ENCODE measurements around the gene SCYGR7.

SCYGR7 gene, protein sequence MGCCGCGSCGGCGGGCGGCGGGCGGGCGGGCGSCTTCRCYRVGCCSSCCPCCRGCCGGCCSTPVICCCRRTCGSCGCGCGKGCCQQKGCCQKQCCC

GRCh38 chr2:227728035-227728434, at the start of gene SCYGR7:
TSS of gene SCYGR7 (plus strand) at chr2:227728335. CDS start at chr2:227728335, 0 bp downstream.
- TF ChIP-seq, protein P1, sequence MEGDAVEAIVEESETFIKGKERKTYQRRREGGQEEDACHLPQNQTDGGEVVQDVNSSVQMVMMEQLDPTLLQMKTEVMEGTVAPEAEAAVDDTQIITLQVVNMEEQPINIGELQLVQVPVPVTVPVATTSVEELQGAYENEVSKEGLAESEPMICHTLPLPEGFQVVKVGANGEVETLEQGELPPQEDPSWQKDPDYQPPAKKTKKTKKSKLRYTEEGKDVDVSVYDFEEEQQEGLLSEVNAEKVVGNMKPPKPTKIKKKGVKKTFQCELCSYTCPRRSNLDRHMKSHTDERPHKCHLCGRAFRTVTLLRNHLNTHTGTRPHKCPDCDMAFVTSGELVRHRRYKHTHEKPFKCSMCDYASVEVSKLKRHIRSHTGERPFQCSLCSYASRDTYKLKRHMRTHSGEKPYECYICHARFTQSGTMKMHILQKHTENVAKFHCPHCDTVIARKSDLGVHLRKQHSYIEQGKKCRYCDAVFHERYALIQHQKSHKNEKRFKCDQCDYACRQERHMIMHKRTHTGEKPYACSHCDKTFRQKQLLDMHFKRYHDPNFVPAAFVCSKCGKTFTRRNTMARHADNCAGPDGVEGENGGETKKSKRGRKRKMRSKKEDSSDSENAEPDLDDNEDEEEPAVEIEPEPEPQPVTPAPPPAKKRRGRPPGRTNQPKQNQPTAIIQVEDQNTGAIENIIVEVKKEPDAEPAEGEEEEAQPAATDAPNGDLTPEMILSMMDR (IDR thresholded peaks at IDR 0.05; ENCODE audit: insufficient read depth, low read length, poor library complexity, severe bottlenecking) = no peak
- DNase-seq (ENCODE audit: extremely low read depth, insufficient read length) = no peak
- Histone ChIP-seq H3K4me3 (replicated peaks; ENCODE audit: low read depth, low read length) (no peak within 1 kb of the TSS), H3K36me3 (ENCODE audit: control insufficient read depth, insufficient read depth, low read length) (no peaks in the 10 kb centered on the region), H3K27me3 (replicated peaks; ENCODE audit: control insufficient read depth, insufficient read depth, low read length) (no peaks in the 10 kb centered on the region)

GRCh38 chr2:227684258-227684657, 43.9 kb upstream of the SCYGR7 start:
- DNase-seq (ENCODE audit: extremely low read depth, insufficient read length) = no peak
- Histone ChIP-seq H3K4me3 (replicated peaks; ENCODE audit: low read depth, low read length) (no peak overlapping the region), H3K27me3 (replicated peaks; ENCODE audit: control insufficient read depth, insufficient read depth, low read length) (no peaks in the 10 kb centered on the region; the same call in 1 of the 2 replicates), H3K36me3 (ENCODE audit: control insufficient read depth, insufficient read depth, low read length) (no peaks in the 10 kb centered on the region)
- TF ChIP-seq, protein P1 (IDR thresholded peaks at IDR 0.05; ENCODE audit: insufficient read depth, low read length, poor library complexity, severe bottlenecking) = no peak

GRCh38 chr2:227687189-227687588, 40.9 kb upstream of the SCYGR7 start:
- TF ChIP-seq, protein P1 (IDR thresholded peaks at IDR 0.05; ENCODE audit: insufficient read depth, low read length, poor library complexity, severe bottlenecking) = no peak
- no peak for DNase-seq (ENCODE audit: extremely low read depth, insufficient read length)
- Histone ChIP-seq H3K4me3 (replicated peaks; ENCODE audit: low read depth, low read length) (no peak overlapping the region), H3K36me3 (ENCODE audit: control insufficient read depth, insufficient read depth, low read length) (no peaks in the 10 kb centered on the region), H3K27me3 (replicated peaks; ENCODE audit: control insufficient read depth, insufficient read depth, low read length) (no peaks in the 10 kb centered on the region; the same call in 1 of the 2 replicates)

- TF ChIP-seq, protein P1 (IDR thresholded peaks at IDR 0.05; ENCODE audit: insufficient read depth, low read length, poor library complexity, severe bottlenecking) = no peak
- Histone ChIP-seq H3K27me3 (replicated peaks; ENCODE audit: control insufficient read depth, insufficient read depth, low read length) (no peaks in the 10 kb centered on the region), H3K36me3 (ENCODE audit: control insufficient read depth, insufficient read depth, low read length) (no peaks in the 10 kb centered on the region), H3K4me3 (replicated peaks; ENCODE audit: low read depth, low read length) (no peak overlapping the region)
- DNase-seq (ENCODE audit: extremely low read depth, insufficient read length) = no peak
Measured at GRCh38 chr2:227696990-227697679, 31.0 kb upstream of the SCYGR7 start.

- no peaks in the 10 kb centered on the region for H3K27me3 ChIP-seq (replicated peaks; ENCODE audit: control insufficient read depth, insufficient read depth, low read length)
- H3K36me3 ChIP-seq (ENCODE audit: control insufficient read depth, insufficient read depth, low read length) = no peaks in the 10 kb centered on the region
- DNase-seq (ENCODE audit: extremely low read depth, insufficient read length) = no peak
- TF ChIP-seq, protein P1 (IDR thresholded peaks at IDR 0.05; ENCODE audit: insufficient read depth, low read length, poor library complexity, severe bottlenecking) = no peak
- H3K4me3 ChIP-seq (replicated peaks; ENCODE audit: low read depth, low read length) = no peak overlapping the region
Measured at GRCh38 chr2:227701556-227701955, 26.6 kb upstream of the SCYGR7 start.
